IMR-90 (cell line): ENCODE results near the gene ANKRD35.

Experiments
- BHLHE40 ChIP-seq: fragments of 150-350 bp; IDR thresholded peaks from 2 replicates; pipeline ENCODE4 v1.6.1; 2016; ENCODE audit warnings: mild to moderate bottlenecking, low read depth, low read length
- CEBPB ChIP-seq: IDR thresholded peaks from 2 replicates; pipeline ENCODE4 v1.6.1; 2012; ENCODE audit warnings: low read depth, low read length, improper control_type of control experiment
- CHD1 ChIP-seq: IDR thresholded peaks from 2 replicates; pipeline ENCODE4 v1.6.1; 2012; ENCODE audit warnings: low read depth, low read length, improper control_type of control experiment
- CTCF ChIP-seq: conservative IDR thresholded peaks from 2 replicates; pipeline ENCODE4 v1.5.1; 2012; ENCODE audit warnings: mild to moderate bottlenecking, low read depth, low read length, improper control_type of control experiment
- FOS ChIP-seq: fragments of 150-350 bp; IDR thresholded peaks from 2 replicates; pipeline ENCODE4 v1.6.1; 2016; ENCODE audit warnings: low read depth, low read length
- MAFK ChIP-seq: IDR thresholded peaks from 2 replicates; pipeline ENCODE4 v1.6.1; 2012; ENCODE audit warnings: low read depth, low read length, improper control_type of control experiment
- MXI1 ChIP-seq: IDR thresholded peaks from 2 replicates; pipeline ENCODE4 v1.6.1; 2012; ENCODE audit warnings: low read depth, mild to moderate bottlenecking, low read length, moderate library complexity, borderline replicate concordance
- POLR2A ChIP-seq: IDR thresholded peaks from 2 replicates; pipeline ENCODE4 v1.6.1; 2012; ENCODE audit warnings: mild to moderate bottlenecking, low read depth, low read length
- RAD21 ChIP-seq: IDR thresholded peaks from 2 replicates; pipeline ENCODE4 v1.6.1; 2012; ENCODE audit warnings: low read length, improper control_type of control experiment
- RCOR1 ChIP-seq: IDR thresholded peaks from 2 replicates; pipeline ENCODE4 v1.6.1; 2012; ENCODE audit warnings: mild to moderate bottlenecking, low read length, improper control_type of control experiment; ENCODE audit not compliant: insufficient replicate concordance
- RFX5 ChIP-seq: IDR thresholded peaks from 2 replicates; pipeline ENCODE4 v1.8.0; 2012; ENCODE audit warnings: low read depth, mild to moderate bottlenecking, low read length, moderate library complexity
- SMC3 ChIP-seq: fragments of 150-350 bp; IDR thresholded peaks from 2 replicates; pipeline ENCODE4 v1.6.1; 2016; ENCODE audit warnings: low read depth, mild to moderate bottlenecking, antibody characterized with exemption, low read length, moderate library complexity
- USF2 ChIP-seq: fragments of 150-350 bp; IDR thresholded peaks from 2 replicates; pipeline ENCODE4 v1.6.1; 2017; ENCODE audit warnings: mild to moderate bottlenecking, antibody characterized with exemption, low read length, low read depth
- TF ChIP-seq, protein P1 (sequence below): fragments of 150-350 bp; IDR thresholded peaks from 2 replicates; pipeline ENCODE4 v1.6.1; 2016; ENCODE audit warnings: low read depth, mild to moderate bottlenecking, low read length, moderate library complexity, borderline replicate concordance

DNA sequence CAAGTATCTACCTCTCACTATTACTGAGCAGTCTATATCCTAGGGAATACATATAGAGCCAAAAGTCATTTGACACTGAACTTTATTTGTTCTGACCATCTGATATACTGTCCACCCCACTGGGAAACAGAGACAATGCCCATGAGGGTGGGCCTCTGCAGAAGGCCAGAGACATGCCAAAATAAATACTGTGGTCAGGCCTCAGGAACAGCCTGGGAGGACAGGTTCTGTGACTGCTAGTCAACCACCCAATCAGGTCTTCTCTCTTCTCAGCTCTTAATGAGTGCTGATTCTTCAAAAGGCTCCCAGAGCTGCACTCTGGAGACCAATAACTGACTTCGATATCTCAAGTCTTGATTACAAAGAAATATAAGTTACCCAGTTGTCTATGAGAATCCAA is 5.5 kb upstream of the ANKRD35 start:
- TF ChIP-seq USF2: no peak
- no peak for TF ChIP-seq CTCF
- TF ChIP-seq POLR2A: no peak
- no peak for TF ChIP-seq BHLHE40
- TF ChIP-seq SMC3: no peak
- TF ChIP-seq CHD1: no peak
- TF ChIP-seq RFX5: no peak
- no peak for TF ChIP-seq MXI1
- TF ChIP-seq MAFK: no peak
- TF ChIP-seq RAD21: no peak
- no peak for TF ChIP-seq FOS
- TF ChIP-seq, protein P1, sequence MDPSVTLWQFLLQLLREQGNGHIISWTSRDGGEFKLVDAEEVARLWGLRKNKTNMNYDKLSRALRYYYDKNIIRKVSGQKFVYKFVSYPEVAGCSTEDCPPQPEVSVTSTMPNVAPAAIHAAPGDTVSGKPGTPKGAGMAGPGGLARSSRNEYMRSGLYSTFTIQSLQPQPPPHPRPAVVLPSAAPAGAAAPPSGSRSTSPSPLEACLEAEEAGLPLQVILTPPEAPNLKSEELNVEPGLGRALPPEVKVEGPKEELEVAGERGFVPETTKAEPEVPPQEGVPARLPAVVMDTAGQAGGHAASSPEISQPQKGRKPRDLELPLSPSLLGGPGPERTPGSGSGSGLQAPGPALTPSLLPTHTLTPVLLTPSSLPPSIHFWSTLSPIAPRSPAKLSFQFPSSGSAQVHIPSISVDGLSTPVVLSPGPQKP: no peak
- TF ChIP-seq RCOR1: no peak
- no peak for TF ChIP-seq CEBPB
